HG03442 (cell line): ENCODE data around the gene TNNI2.
"Not testable (repeated sequence)": the region's sequence is repeated elsewhere in the genome, so short reads cannot be mapped to it uniquely, and the experiment has no call there.

Experiments used
- ATAC-seq: cut with Tn5 transposase; IDR thresholded peaks from one replicate; pipeline ENCODE4 v1.9.1; 2021; ENCODE audit warnings: mild to moderate bottlenecking, moderate library complexity; ENCODE audit not compliant: unreplicated experiment

TNNI2 gene

DNA sequence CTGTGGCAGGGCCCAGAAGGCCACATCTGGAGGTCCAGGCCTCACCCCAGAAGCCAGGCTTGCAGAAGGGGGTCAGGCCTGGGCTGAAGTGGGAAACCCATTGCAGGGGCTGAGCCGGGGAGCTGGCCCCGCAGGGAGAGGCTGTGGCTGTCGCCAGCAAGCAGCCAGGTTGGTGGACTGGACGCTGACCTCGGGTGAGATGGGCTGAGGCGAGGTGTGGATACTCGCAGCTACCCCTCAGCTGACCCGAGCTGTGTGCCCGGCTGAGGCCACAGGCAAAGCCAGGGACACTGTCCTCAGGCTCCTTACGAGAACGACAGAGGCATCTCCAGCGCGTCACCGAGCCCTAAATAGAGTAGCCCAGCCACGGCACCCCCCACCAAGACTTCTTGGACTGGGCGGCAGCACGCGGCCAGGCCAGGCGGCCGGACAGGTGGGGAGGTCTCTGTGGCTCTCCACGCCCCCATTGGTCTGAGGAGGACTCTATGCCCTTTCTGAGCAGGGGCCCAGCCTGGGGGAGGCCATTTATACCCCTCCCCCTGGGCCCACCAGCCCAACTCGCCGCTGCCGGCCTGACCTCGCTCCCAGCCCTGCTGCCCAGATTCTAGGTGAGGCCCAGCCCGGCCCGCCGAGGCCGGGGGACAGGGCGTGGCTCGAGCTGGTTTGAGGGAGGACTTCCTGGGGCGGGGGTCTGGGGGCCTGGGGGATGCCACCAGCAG is at the start of gene TNNI2:
Gene TNNI2 (plus strand): TSS at position 556 of the 719 bp plus-strand sequence. CDS start 716 bp downstream, outside the sequence.
- ATAC-seq: no peak

DNA sequence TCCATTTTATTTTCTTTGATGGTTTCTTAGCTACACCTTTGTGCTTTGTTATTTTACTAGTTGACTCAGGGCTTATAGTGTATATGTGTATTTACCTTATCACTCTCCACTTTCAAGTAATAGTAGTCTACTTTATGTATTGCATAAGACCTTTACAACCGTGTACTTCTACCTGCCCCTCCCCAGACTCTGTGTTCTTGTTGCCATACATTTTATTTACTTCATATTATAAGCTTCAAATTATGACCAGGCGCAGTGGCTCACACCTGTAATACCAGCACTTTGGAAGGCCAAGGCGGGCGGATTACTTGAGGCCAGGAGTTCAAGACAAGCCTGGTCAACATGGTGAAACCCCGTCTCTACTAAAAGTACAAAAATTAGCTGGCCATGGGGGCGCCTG is 46.9 kb upstream of the TNNI2 start:
- no peak for ATAC-seq

DNA sequence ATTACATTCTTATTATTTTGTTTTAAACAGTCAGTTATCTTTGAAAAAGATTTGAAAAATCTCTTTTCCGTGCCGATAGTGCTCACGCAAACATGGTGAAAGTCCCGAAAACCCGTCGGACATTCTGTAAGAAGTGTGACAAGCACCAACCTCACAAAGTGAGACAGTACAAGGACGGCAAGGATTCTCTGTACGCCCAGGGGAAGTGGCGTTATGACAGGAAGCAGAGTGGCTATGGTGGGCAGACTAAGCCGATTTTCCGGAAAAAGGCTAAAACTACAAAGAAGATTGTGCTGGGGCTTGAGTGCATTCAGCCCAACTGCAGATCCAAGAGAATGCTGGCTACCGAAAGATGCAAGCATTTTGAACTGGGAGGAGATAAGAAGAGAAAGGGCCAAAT is 46.3 kb upstream of the TNNI2 start:
- no peak for ATAC-seq

DNA sequence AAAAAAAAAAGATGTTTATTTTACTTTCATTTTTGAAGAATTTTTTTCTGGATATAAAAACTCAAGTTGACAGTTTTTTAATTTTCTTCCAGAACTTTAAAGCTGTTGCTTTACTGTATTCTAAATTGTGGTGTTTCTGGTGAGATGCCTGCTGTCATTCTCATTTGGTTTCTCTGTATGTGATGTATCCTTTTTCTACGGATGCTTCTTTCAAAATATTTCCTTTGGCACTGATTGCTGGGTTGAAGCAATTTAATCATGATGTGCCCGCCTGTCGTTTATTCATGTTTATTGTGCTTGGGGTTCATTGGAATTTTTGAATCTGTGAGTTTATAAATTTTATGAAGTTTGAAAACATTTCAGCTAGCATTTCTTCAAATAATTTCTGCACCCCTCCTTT is 45.7 kb upstream of the TNNI2 start:
- no peak for ATAC-seq

DNA sequence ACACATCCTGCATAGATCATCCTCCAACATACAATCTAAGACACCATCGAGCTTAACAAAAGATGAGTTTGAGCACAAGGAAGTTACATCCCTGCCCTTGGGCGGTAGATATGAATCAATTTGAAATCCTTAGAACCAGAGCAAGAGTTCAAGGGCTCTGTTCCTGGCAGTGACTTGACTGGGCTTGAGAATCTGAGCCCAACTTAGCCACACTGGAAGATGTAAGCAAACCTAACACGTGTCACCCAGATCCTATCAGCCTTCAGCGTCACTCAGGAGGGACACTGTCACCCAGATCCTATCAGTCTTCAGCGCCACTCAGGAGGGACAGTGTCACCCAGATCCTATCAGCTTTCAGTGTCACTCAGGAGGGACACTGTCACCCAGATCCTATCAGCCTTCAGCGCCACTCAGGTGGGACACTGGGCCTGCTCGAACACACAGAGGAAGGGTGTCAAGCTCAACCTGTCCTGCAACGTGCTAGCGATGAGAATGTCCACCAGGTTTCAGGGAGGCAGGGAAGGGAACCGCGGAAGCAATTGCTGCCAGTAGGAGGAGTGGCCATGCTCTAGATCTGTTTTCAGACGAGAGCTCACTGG is 42.3 kb upstream of the TNNI2 start:
- no peak for ATAC-seq

DNA sequence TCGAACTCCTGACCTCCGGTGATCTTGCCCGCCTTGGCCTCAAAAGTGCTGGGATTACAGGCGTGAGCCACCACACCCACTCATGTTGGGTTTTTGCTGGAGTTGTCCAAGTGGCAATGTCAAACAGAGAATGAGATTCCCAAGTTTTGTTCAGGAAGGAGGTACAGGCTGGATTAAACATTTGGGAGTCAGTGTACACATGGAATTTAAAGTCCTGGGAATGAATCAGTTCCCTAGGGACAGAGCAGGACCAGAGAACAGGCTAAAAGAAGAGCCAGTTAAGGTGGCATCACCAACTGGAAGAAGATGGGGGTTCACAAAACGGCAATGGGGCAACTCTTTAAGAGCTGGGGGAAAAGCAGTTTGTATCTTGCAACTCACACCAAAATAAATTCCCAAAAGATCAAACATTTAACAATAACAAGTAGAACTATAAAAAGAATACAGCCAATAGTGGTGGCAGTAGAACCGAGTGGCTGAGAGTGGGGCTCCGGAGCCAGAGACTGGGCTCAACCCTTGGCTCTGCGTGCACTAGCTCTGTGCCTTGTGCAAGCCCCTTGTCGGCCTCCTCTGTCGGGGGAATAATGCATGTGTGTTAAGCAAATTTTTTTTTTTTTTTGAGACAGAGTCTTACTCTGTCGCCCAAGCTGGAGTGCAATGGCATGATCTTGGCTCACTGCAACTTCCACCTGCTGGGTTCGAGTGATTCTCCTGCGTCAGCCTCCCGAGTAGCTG is 41.2 kb upstream of the TNNI2 start:
- no peak for ATAC-seq

DNA sequence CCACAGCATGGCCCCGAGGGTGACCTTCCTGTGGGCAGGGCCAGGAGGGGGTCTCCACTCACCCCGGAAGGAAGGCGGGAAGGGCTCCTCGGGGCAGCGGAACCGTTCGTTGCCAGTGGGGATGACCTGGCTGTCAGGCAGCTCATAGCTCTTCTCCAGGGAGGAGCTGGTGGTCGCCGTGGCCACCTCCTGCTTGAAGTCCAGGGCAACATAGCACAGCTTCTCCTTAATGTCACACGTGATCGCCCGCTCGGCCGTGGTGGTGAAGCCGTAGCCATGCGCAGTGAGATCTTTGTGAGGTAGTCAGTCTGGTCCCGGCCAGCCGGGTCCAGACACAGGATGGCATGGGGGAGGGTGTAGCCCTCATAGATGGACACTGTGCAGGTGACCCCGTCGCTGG is 35.5 kb upstream of the TNNI2 start:
- no peak for ATAC-seq

DNA sequence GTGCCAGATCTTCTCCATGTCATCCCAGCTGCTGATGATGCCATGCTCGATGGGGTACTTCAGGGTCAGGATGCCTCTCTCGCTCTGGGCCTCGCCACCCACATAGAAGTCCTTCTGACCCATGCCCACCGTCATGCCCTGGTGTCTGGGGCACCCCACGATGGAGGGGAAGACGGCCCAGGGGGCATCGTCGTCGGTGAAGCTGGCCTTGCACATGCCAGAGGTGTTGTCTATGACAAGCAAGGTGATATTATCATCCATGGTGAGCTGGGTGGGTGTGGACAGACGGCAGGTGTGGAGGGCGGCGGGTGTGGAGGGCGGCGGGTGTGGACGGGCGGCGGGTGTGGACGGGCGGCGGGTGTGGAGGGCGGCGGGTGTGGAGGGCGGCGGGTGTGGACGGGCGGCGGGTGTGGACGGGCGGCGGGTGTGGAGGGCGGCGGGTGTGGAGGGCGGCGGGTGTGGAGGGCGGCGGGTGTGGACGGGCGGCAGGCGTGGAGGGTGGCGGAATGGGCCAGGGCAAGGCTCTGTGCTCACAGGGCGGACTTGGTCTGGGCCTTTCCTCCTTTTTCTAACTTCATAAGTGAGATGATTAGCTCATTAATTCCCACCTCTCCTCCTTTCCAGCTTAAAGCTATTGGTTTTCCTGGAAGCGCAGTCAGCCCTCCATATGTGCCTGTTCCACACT is 34.8 kb upstream of the TNNI2 start:
- ATAC-seq: not testable (repeated sequence)

DNA sequence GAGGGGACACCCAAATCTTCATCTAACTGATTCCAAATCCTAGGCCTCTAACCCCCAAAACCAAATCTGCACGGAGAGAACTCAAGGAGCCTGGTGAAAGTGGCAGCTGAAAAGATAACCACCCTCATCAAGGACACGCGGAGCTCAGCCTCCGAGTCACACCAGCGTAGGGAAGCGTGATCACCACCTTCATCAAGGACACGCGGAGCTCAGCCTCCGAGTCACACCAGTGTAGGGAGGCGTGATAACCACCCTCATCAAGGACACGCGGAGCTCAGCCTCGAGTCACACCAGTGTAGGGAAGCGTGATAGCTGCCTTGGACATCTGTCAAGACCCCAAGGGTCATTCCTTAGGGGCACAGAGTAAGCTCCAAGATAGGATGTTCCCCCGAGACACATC is 33.3 kb upstream of the TNNI2 start:
- ATAC-seq: no peak

DNA sequence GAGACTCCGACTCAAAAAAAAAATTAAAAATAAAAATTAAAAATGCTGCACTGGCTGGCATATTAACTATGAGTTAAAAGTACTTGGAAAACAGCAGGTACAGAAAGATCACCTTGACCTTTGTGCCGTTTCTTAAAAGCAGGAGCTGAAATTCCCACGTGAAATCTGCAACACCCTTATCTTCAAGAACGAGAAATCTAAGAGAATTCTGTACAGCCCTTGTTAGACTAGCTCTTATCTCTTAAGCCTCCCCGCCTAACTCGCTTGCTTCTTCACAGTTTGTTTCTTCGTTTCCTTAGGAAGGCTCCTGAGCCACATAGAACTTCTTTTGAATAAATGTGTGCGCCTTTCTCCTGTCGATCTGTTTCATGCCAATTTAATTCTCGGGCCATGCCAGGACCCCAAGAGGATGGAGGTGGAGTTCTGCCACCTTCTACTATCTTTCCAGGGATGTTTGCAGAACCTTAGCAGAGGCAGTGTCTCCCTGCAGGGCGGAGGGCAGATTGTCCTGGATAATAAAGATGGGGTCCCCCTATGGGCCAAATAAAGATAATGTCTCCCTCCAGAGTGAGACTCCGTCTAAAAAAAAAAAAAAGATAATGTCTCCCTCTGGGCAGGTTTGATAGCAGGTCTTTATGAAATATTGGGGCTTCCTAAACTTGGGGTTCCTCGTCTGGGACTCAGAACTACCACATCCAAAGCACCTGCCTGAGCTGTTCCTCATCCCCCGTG is 31.4 kb upstream of the TNNI2 start:
- ATAC-seq: no peak

DNA sequence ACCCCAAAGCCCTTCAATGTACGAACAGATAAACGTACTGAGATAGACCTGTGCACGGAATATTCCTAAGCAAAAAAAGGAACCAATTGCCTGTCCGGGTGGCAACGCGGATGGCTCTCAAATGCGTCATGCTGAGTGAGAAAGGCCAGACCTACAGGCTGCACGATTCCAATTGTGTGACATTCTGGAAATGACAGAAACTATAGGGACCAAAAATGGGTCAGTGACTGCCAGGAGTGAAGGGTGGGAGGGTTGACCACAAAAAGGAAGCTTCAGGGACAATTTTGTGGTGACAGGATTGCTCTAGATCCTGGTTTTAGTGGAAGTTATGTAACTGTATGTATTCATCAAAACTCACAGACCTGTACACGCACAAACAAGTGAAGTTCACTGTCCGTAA is 28.0 kb upstream of the TNNI2 start:
- ATAC-seq: no peak

DNA sequence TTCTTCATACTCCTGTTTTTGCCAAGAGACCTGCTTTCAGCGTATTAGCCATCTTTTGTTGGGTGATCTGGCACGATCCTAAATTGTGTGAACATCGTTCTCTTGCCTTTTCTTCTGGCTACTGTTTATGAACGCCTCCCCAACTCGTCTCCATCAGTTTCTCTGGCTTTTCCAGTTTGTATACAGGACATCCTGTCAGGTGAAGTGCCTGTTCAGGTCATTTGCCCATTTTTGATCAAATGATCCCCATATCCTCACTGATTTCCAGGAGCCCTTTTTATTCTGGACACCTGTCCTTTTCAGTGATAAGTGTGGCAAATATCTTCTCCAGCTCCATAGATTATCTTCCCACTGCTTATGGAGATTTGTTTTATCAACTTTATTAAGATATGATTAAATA is 26.5 kb upstream of the TNNI2 start:
- ATAC-seq: no peak

DNA sequence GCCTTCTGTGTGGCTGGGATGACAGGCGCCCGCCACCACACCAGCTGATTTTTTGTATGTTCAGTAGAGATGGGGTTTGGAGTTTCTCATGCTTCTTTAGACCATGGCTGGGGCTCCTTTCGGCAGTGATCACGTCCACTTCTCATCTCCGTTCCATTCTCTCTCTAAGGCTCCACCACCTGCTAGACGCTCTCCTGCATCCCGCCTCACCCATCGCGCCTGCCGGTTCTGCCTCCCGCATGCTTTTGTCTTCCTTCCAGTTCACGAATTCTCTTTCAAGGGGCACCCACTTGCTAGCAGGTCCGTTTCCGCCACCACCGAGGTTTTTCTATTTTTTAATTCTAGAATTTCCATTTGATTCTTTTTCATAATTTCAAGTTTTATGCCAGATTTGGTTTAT is 26.0 kb upstream of the TNNI2 start:
- ATAC-seq: no peak

DNA sequence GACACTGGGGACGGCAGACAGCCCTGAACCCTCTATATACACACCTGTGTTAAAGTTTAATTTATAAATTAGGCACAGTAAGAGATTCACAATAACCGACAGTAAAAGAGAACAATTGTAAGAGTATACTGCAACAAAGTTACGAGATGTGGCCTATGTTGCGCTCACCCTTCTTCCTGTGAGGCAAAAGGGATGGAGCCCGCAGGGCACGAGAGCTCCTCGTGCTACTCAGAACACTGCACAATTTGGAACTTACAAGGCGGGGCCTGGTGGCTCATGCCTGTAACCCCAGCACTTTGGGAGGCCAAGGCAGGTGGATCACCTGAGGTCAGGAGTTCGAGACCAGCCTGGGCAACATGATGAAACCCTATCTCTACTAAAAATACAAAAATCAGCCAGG is 25.4 kb upstream of the TNNI2 start:
- ATAC-seq: not testable (repeated sequence)

DNA sequence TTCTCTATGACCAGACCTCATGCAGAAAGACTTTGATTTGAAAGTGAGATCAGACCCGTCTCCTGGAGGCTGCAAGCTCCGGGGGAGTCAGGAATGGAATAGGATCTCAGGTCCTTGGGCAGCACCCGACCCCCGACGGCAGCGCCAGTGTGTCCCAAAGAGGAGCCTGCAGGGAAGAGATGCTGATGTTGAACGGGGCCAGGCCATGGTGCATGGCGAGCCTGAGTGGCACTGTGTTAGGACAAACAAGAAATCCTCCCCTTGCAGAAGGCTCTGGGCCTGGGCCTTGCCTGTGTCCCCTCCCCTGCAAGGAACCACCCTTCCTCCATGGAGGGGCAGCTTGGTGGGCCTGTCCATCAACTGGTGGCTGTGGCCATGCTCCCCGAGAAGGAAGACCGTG is 24.1 kb upstream of the TNNI2 start:
- ATAC-seq: no peak

DNA sequence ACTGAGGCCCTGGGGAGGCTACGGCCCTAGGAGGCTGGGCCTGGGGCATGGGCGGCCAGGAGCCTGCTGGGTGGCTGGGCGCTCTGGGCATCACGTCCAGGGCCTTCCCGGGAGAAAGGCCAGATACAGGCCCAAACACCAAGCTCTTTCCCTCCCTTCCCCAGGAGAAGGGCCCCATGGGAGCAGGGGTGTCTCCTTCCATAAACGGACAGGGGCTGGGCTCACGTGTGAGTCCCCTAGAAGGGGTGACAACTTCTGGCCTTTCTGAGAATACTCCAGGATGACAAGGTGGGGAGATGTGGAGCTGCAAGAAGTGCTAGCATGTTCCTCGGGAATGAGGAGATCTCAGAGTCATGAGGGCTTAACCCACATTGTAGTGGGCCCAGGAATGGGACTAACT is 23.5 kb upstream of the TNNI2 start:
- no peak for ATAC-seq

DNA sequence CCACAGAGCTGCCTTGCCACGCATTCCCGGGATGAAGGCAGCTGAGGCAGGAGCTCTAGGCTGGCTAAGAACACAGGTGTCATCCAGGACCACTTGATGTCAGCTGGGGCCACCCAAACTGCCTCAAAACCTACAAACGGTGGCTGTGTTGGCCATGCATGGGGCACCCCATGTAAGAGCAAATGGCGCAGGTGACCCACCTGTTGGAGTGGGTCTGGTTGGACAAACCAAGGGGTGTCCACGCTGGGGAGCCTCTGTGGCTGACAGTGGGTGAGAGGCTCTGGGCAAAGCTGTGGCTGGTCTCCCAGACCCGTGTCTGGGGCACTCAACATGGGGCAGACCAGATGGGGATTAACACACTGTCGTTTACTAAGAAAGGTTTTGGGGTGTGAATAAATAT is 23.0 kb upstream of the TNNI2 start:
- ATAC-seq: no peak

DNA sequence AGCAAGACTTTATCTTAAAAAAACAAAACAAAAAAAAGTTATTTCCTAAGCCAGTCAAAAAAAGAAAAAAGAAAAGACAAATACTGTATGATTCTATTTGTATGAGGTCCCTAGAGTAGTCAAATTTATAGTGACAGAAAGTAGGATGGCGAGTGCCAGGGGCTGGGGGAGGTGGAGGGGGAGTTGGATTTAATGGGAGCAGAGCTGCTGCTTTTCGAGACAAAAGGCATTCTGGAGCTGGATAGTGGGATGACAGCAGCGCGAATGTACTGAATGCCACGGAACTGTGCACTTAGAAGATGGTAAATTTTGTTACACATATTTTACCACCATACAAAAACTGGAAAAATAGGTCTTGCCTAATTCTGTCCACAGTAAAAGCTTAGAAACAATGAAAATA is 21.8 kb upstream of the TNNI2 start:
- no peak for ATAC-seq

DNA sequence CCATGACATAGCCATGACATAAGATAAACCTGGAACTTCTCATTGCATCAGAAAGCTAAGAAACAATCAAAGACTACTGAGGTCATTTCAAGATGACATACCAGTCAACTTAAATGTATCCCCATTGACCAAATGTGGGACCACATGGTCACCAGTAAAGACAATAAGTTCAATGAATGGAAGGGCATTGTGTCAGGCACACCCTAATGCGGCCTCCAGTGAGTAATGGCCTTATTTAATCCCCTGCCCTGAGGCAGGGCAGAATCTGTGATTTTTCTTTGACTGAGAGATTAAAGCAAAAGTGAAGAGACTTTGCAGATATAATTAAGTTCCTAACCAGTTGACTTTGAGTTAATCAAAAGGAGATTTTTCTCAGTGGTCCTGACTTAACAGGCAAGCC is 21.3 kb upstream of the TNNI2 start:
- ATAC-seq: no peak

DNA sequence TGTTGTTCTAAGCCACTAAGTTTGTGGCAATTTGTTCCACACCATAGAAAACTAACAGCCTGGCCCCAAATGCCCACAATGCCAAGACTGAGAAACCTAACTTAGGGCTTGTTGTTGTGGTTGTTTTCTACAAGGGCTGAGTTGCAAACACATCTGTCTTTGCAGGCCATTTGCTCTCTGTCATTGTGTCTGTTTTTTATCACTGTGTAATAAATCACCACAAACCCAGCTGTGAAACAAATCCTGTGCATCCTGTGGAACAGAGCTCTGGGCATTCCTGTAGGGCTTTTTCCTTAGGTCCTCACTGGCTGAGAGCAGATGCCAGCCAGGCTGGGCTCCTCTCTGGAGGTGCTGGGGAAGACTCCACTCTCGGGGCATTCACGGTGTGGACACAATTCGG is 19.7 kb upstream of the TNNI2 start:
- no peak for ATAC-seq
